Endothelial cell of umbilical vein (primary cell): ENCODE data around the gene CLIP1. TPM values are rescaled to one million over a fixed set of nuclear protein-coding genes. Genes with fewer than 3 reads are reported as not detected.

Source experiments
- BruUV-seq: library from RNA; stranded (reverse); fragments of 400-500 nt; replicated peaks from 2 replicates; lab custom pipeline; 2021; lab: Mats Ljungman, UMichigan
- CTCF ChIA-PET: fragments of 300-600, 350-600 bp; sonication (Branson Sonifier 250); formaldehyde crosslinking; loops from one replicate; lab custom pipeline; 2021; ENCODE audit warnings: antibody characterized with exemption, inconsistent platforms; lab: Charles Lee
- POLR2A ChIA-PET: fragments of 300-600, 350-600 bp; sonication (Branson Sonifier 250); formaldehyde crosslinking; loops from one replicate; lab custom pipeline; 2021; ENCODE audit warnings: antibody characterized with exemption, inconsistent platforms; lab: Charles Lee
- DNase-seq: peaks from one replicate; pipeline ENCODE4 v3.0.0-alpha.2; 2011; ENCODE audit warnings: low read depth, low spot score
- FAIRE-seq: peaks from 2 replicates; lab custom pipeline; 2011; peaks lifted over from hg19 to GRCh38; lab: Jason Lieb, UNC
- H2AFZ ChIP-seq: 2 replicates; pipeline ENCODE4 v1.6.0; 2012; ENCODE audit warnings: low read depth, low read length, control low read depth, inconsistent platforms
- H3K27ac ChIP-seq: 2 replicates; pipeline ENCODE4 v1.5.1; 2011; ENCODE audit warnings: low read depth, mild to moderate bottlenecking, control low read depth, low read length, moderate library complexity; ENCODE audit not compliant: insufficient read depth
- H3K27me3 ChIP-seq, 2 experiments: 2 replicates each; pipeline versions ENCODE4 v1.6.0 to v1.6.1; 2011; ENCODE audit warnings: low read length in 2 of 2, mixed read lengths in 1 of 2; ENCODE audit not compliant: control insufficient read depth in 2 of 2, insufficient read depth in 2 of 2
- H3K36me3 ChIP-seq, 2 experiments: 2 replicates in 1 of 2; 3 replicates in 1 of 2; pipeline ENCODE4 v1.5.1; 2011; ENCODE audit warnings: low read length in 2 of 2, mild to moderate bottlenecking in 1 of 2, moderate library complexity in 1 of 2; ENCODE audit not compliant: control insufficient read depth in 2 of 2, insufficient read depth in 2 of 2; ENCODE audit errors: extremely low read depth in 1 of 2
- H3K4me1 ChIP-seq: 3 replicates; pipeline ENCODE4 v1.5.1; 2011; ENCODE audit warnings: mild to moderate bottlenecking, low read length; ENCODE audit not compliant: control insufficient read depth, insufficient read depth; ENCODE audit errors: extremely low read depth
- H3K4me2 ChIP-seq: 2 replicates; pipeline ENCODE4 v1.6.1; 2011; ENCODE audit warnings: low read length, control low read depth, mixed read lengths; ENCODE audit not compliant: insufficient read depth
- H3K4me3 ChIP-seq, 3 experiments: fragments of 200-600 bp in 1 of 3; sonication (generic), shearing (Covaris generic) in 1 of 3; replicated peaks in 1 of 3; 2 replicates each; pipeline ENCODE4 v1.5.1; 2011 to 2016; ENCODE audit warnings: control low read depth in 3 of 3, low read length in 3 of 3, mild to moderate bottlenecking in 2 of 3, inconsistent platforms in 1 of 3, low read depth in 1 of 3, moderate library complexity in 1 of 3; ENCODE audit not compliant: insufficient read depth in 1 of 3
- H3K79me2 ChIP-seq: 2 replicates; pipeline ENCODE4 v1.6.0; 2012; ENCODE audit warnings: low read length, inconsistent platforms; ENCODE audit not compliant: control insufficient read depth, insufficient read depth
- H3K9ac ChIP-seq: replicated peaks from 2 replicates; pipeline ENCODE3; 2011; ENCODE audit warnings: low read length, control low read depth; ENCODE audit not compliant: insufficient read depth; ENCODE audit errors: extremely low read depth
- H3K9me1 ChIP-seq: replicated peaks from 3 replicates; pipeline ENCODE4 v1.6.0; 2011; ENCODE audit warnings: mild to moderate bottlenecking, low read length; ENCODE audit not compliant: control insufficient read depth, insufficient read depth; ENCODE audit errors: extremely low read depth
- H3K9me3 ChIP-seq: replicated peaks from 2 replicates; pipeline ENCODE4 v1.5.1; 2012; ENCODE audit warnings: low read length, inconsistent platforms; ENCODE audit not compliant: control insufficient read depth, insufficient read depth
- H4K20me1 ChIP-seq: replicated peaks from 2 replicates; pipeline ENCODE3; 2011; ENCODE audit warnings: mild to moderate bottlenecking, low read length; ENCODE audit not compliant: control insufficient read depth, insufficient read depth; ENCODE audit errors: extremely low read depth
- EZH2 ChIP-seq: IDR thresholded peaks from 2 replicates; pipeline ENCODE4 v1.6.1; 2012; ENCODE audit warnings: borderline replicate concordance, low read depth, mild to moderate bottlenecking, moderate library complexity, low read length, inconsistent platforms; ENCODE audit not compliant: severe bottlenecking
- FOS ChIP-seq: IDR thresholded peaks from 2 replicates; pipeline ENCODE4 v1.6.1; 2011; ENCODE audit warnings: mild to moderate bottlenecking, low read length, moderate library complexity, borderline replicate concordance; ENCODE audit not compliant: insufficient read depth
- GATA2 ChIP-seq: IDR thresholded peaks from 2 replicates; pipeline ENCODE4 v1.7.0; 2011; ENCODE audit warnings: low read depth, mild to moderate bottlenecking, moderate library complexity, mixed read lengths, low read length; ENCODE audit not compliant: insufficient read length, insufficient read depth
- JUN ChIP-seq: IDR thresholded peaks from 2 replicates; pipeline ENCODE4 v1.6.1; 2011; ENCODE audit warnings: borderline replicate concordance, low read depth; ENCODE audit not compliant: insufficient read length, insufficient read depth
- MYC ChIP-seq: IDR thresholded peaks from one replicate; pipeline ENCODE4 v1.6.1; 2011; ENCODE audit warnings: mild to moderate bottlenecking, low read depth, low read length
- POLR2A ChIP-seq: IDR thresholded peaks from 2 replicates; pipeline ENCODE4 v1.6.1; 2012; ENCODE audit warnings: low read depth, mild to moderate bottlenecking, control low read depth, low read length
- POLR2AphosphoS5 ChIP-seq: IDR thresholded peaks from 2 replicates; pipeline ENCODE4 v1.6.1; 2012; ENCODE audit warnings: low read depth, mild to moderate bottlenecking, control low read depth, low read length, moderate library complexity; ENCODE audit not compliant: insufficient read depth
- dilution Hi-C: fragments of 300-500 bp; cut with MboI; formaldehyde crosslinking; loops from one replicate; pipeline ENCODE4 v1.15.0; 2019; ENCODE audit warnings: low sequenced_read_pairs; ENCODE audit not compliant: extremely low pct_ligation_motif_present
- intact Hi-C: fragments of 100-400 bp; cut with micrococcal nuclease; formaldehyde crosslinking; loops from one replicate; pipeline ENCODE4 v1.10.0; 2022
- polyA plus RNA-seq, 4 experiments: library from polyadenylated mRNA; depleted of rRNA in 3 of 4; stranded (reverse) in 3 of 4; unstranded in 1 of 4; fragments of >200 nt; gene quantifications; 2 replicates each; pipeline versions ENCODE4 v1.2.1 to v1.2.3, GENCODE V29; 2011 to 2012; ENCODE audit warnings: missing spikeins in 1 of 4
- total RNA-seq: library from RNA; stranded (reverse); gene quantifications from 2 replicates; pipeline ENCODE4 v1.2.3, GENCODE V29; 2021
- TF ChIP-seq, protein P1 (sequence below), 2 donors: IDR thresholded peaks; 1 replicate in 1 of 2; 2 replicates in 1 of 2; pipeline ENCODE4 v1.5.1; 2011; ENCODE audit warnings: low read length in 2 of 2, mild to moderate bottlenecking in 2 of 2, moderate library complexity in 2 of 2, control low read depth in 1 of 2, inconsistent platforms in 1 of 2, low read depth in 1 of 2; ENCODE audit not compliant: insufficient read depth in 1 of 2; ENCODE audit errors: extremely low read depth in 1 of 2
- TF ChIP-seq, protein P2 (sequence below): IDR thresholded peaks from 2 replicates; pipeline ENCODE4 v1.6.1; 2011; ENCODE audit not compliant: insufficient read depth, insufficient read length

CLIP1 gene
- total and polyA plus RNA-seq, 2 donors (not counting 3 experiments of a cell fraction or from before 2014, with no cell fraction given) = 56.5 to 84.3 TPM

DNA sequence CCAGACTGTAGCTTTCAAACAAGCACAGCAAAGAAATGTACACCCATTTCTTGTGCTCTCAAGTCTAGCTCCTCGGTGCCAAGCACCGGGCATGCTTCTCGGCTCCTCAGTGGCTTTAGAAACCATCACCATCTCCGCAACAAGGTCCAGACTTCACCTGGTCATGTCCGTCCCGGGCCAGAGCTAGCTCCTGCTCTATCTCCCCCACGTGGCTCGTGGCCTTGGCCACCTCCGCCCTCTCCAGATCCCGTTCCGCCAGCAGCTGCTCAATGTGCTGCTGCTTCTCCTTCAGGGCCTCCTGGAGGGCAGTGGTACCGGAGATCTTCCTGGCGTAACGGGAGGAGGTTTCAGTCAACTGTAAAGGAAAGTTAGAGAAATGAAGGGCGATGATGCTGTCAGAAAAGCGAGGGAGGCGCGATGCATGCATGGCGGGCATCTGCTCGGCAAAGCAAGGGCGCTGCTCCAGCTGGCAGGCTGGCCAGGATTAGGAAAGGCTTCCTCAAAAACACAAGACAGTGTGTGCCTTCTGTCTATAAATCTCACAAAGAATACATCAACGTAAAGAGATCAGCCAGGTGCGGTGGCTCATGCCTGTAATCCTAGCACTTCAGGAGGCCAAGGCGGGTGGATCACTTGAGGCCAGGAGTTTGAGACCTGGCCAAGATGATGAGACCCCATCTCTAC is 67.4 kb downstream of the CLIP1 start:
- CTCF ChIA-PET = interaction anchor here (0.7 to 4.3 kb wide), 17 partner anchors 13 to 117 kb away, joined by 3 to 30 read pairs (median 4); no protein-coding TSS in a partner anchor
- intact Hi-C loops = no loop called here

More for the DNA sequence above, 67.4 kb downstream of the CLIP1 start:
- Histone ChIP-seq H3K27me3 (no peaks in the 10 kb centered on the region), H3K36me3 (peaks cover 18 to 25% of the 10 kb centered on the region in 2 experiments), H3K4me1 (peaks cover 8% of the 10 kb centered on the region), H3K4me2 (no peak overlapping the region), H3K79me2 (no peaks in the 10 kb centered on the region), H4K20me1 (no peaks in the 10 kb centered on the region), H3K9ac (no peak overlapping the region), H3K9me1 (no peaks in the 10 kb centered on the region), H2AFZ (no peak overlapping the region), H3K27ac (no peak overlapping the region), H3K4me3 (no peak overlapping the region), H3K9me3 (no peaks in the 10 kb centered on the region)
- dilution Hi-C loops = no loop called here
- POLR2A ChIA-PET = no interaction called here
- DNase-seq (no peak), FAIRE-seq (no peak)
- TF ChIP-seq, protein P1, sequence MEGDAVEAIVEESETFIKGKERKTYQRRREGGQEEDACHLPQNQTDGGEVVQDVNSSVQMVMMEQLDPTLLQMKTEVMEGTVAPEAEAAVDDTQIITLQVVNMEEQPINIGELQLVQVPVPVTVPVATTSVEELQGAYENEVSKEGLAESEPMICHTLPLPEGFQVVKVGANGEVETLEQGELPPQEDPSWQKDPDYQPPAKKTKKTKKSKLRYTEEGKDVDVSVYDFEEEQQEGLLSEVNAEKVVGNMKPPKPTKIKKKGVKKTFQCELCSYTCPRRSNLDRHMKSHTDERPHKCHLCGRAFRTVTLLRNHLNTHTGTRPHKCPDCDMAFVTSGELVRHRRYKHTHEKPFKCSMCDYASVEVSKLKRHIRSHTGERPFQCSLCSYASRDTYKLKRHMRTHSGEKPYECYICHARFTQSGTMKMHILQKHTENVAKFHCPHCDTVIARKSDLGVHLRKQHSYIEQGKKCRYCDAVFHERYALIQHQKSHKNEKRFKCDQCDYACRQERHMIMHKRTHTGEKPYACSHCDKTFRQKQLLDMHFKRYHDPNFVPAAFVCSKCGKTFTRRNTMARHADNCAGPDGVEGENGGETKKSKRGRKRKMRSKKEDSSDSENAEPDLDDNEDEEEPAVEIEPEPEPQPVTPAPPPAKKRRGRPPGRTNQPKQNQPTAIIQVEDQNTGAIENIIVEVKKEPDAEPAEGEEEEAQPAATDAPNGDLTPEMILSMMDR (IDR thresholded peaks at IDR 0.05; ENCODE audit: extremely low read depth in 1 of 2, insufficient read depth in 1 of 2, low read depth in 1 of 2, low read length in 2 of 2) = no peak
- TF ChIP-seq JUN (no peak), EZH2 (no peak), GATA2 (no peak), FOS (no peak), POLR2AphosphoS5 (no peak), MYC (no peak), POLR2A (no peak)
- TF ChIP-seq, protein P2, sequence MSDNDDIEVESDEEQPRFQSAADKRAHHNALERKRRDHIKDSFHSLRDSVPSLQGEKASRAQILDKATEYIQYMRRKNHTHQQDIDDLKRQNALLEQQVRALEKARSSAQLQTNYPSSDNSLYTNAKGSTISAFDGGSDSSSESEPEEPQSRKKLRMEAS = no peak
- BruUV-seq = no TSS peak
